MCF 10A (cell line): ENCODE measurements around the gene CNBP. TPM values are rescaled to one million over a fixed set of nuclear protein-coding genes. Genes with fewer than 3 reads are reported as not detected.
"Not testable (repeated sequence)": the region's sequence is repeated elsewhere in the genome, so short reads cannot be mapped to it uniquely, and the experiment has no call there.

ENCODE experiments used
- BruUV-seq: library from RNA; stranded (reverse); fragments of 400-500 nt; replicated peaks from 2 replicates; lab custom pipeline; 2021; lab: Mats Ljungman, UMichigan
- CTCF ChIA-PET: fragments of 300-600 bp; sonication (Branson Sonifier 250); formaldehyde crosslinking; extraction: SDS; loops from one replicate; lab custom pipeline; 2021; ENCODE audit warnings: antibody characterized with exemption, inconsistent platforms; lab: Yijun Ruan, JAX
- POLR2A ChIA-PET: fragments of 300-600, 350-650 bp; sonication (Branson Sonifier 250); formaldehyde crosslinking; extraction: SDS; loops from one replicate; lab custom pipeline; 2020; ENCODE audit warnings: antibody characterized with exemption, inconsistent platforms; lab: Yijun Ruan, JAX
- DNase-seq: peaks from one replicate; pipeline ENCODE4 v3.0.0-alpha.2; 2018; ENCODE audit not compliant: unreplicated experiment
- H3K27ac Mint-ChIP-seq: one replicate; pipeline ENCODE4 v1.8.0; 2022; ENCODE audit warnings: mild to moderate bottlenecking, low read depth, mixed read lengths; ENCODE audit not compliant: unreplicated experiment
- H3K27me3 Mint-ChIP-seq: one replicate; pipeline ENCODE4 v1.8.0; 2022; ENCODE audit warnings: mixed read lengths; ENCODE audit not compliant: insufficient read depth, unreplicated experiment
- H3K36me3 Mint-ChIP-seq: one replicate; pipeline ENCODE4 v1.8.0; 2022; ENCODE audit warnings: mild to moderate bottlenecking, moderate library complexity, mixed read lengths; ENCODE audit not compliant: insufficient read depth, unreplicated experiment
- H3K4me1 Mint-ChIP-seq: one replicate; pipeline ENCODE4 v1.8.0; 2022; ENCODE audit warnings: mixed read lengths; ENCODE audit not compliant: insufficient read depth, unreplicated experiment
- H3K4me3 Mint-ChIP-seq: one replicate; pipeline ENCODE4 v1.8.0; 2022; ENCODE audit warnings: mild to moderate bottlenecking, moderate library complexity, mixed read lengths; ENCODE audit not compliant: unreplicated experiment
- H3K9me3 Mint-ChIP-seq: one replicate; pipeline ENCODE4 v1.8.0; 2022; ENCODE audit warnings: mixed read lengths; ENCODE audit not compliant: unreplicated experiment
- intact Hi-C: fragments of 100-400 bp; cut with micrococcal nuclease; formaldehyde crosslinking; loops from 2 replicates; pipeline ENCODE4 v1.14.1; 2022
- total RNA-seq: library from RNA; stranded (reverse); gene quantifications from 2 replicates; pipeline ENCODE4 v1.2.3, GENCODE V29; 2022
- TF ChIP-seq, protein P1 (sequence below): fragments of 200-600 bp; IDR thresholded peaks from one replicate; pipeline ENCODE4 v1.8.0; 2022; ENCODE audit warnings: antibody characterized with exemption, mild to moderate bottlenecking; ENCODE audit not compliant: unreplicated experiment

The CNBP gene
- total RNA-seq, 1 experiment from 2014 or later, result 519 TPM

DNA sequence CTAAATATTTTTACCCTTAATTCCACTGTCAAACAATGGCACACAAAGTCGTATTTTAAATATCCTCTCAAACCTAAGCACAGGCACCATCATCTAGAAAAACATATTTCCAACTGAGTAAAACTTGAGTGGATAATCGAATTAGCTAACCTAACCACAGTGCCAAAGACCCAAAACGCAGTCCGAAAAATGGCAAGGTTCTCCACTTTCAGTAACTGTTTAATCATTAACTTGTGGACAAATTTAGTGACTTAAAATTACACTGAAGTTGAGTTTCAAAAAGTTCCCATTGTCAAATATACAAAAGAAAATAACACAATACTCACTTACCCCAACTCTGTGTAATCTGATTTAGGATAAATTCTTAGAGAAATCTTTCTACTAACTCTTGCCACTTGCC lies 10.0 kb downstream of the CNBP start:
- Mint-ChIP-seq H3K27me3 (no peaks in the 10 kb centered on the region), H3K27ac (no peak overlapping the region), H3K4me1 (peaks cover 15% of the 10 kb centered on the region), H3K4me3 (no peak overlapping the region), H3K9me3 (no peaks in the 10 kb centered on the region), H3K36me3 (peaks cover 72% of the 10 kb centered on the region)
- intact Hi-C loops, result no loop called here
- ChIA-PET CTCF (no interaction called here), POLR2A (interaction anchor here (0.7 to 1.6 kb wide), 2 partner anchors 12 to 52 kb away, joined by 3 read pairs; no protein-coding TSS in a partner anchor)
- no TSS peak for BruUV-seq
- no peak for DNase-seq
- TF ChIP-seq, protein P1, sequence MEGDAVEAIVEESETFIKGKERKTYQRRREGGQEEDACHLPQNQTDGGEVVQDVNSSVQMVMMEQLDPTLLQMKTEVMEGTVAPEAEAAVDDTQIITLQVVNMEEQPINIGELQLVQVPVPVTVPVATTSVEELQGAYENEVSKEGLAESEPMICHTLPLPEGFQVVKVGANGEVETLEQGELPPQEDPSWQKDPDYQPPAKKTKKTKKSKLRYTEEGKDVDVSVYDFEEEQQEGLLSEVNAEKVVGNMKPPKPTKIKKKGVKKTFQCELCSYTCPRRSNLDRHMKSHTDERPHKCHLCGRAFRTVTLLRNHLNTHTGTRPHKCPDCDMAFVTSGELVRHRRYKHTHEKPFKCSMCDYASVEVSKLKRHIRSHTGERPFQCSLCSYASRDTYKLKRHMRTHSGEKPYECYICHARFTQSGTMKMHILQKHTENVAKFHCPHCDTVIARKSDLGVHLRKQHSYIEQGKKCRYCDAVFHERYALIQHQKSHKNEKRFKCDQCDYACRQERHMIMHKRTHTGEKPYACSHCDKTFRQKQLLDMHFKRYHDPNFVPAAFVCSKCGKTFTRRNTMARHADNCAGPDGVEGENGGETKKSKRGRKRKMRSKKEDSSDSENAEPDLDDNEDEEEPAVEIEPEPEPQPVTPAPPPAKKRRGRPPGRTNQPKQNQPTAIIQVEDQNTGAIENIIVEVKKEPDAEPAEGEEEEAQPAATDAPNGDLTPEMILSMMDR, result no peak

DNA sequence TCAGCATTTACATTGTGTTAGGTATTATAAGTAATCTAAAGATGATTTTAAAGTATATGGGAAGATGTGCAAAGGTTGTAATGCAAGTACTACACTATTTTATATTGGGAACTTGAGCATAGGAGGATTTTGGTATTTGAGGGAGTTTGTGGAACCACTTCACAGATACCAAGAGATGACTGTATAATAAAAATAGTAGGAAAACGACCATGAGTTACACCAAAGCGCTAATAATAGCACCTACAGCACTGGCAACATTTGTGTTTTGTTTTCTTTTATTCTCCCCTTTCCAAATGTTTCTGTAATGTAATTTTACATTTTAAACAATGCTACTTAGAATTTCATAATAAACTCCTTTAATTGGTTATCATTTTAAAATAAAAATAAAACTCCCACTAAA lies 10.5 kb downstream of the CNBP start:
- intact Hi-C loops, result no loop called here
- H3K9me3 Mint-ChIP-seq, result no peaks in the 10 kb centered on the region
- H3K4me3 Mint-ChIP-seq, result no peak overlapping the region
- no peak for DNase-seq
- H3K27ac Mint-ChIP-seq, result no peak overlapping the region
- H3K4me1 Mint-ChIP-seq, result peaks cover 15% of the 10 kb centered on the region
- peaks cover 72% of the 10 kb centered on the region for H3K36me3 Mint-ChIP-seq
- H3K27me3 Mint-ChIP-seq, result no peaks in the 10 kb centered on the region
- ChIA-PET CTCF (interaction anchor here (0.6 kb wide), 1 partner anchor 120 kb away, joined by 3 read pairs; no protein-coding TSS in a partner anchor), POLR2A (interaction anchor here (0.9 to 4.2 kb wide), 6 partner anchors 9 to 73 kb away, joined by 3 to 22 read pairs (median 4); partner anchors contain the start of gene CNBP)
- TF ChIP-seq, protein P1, result no peak
- BruUV-seq, result no TSS peak

DNA sequence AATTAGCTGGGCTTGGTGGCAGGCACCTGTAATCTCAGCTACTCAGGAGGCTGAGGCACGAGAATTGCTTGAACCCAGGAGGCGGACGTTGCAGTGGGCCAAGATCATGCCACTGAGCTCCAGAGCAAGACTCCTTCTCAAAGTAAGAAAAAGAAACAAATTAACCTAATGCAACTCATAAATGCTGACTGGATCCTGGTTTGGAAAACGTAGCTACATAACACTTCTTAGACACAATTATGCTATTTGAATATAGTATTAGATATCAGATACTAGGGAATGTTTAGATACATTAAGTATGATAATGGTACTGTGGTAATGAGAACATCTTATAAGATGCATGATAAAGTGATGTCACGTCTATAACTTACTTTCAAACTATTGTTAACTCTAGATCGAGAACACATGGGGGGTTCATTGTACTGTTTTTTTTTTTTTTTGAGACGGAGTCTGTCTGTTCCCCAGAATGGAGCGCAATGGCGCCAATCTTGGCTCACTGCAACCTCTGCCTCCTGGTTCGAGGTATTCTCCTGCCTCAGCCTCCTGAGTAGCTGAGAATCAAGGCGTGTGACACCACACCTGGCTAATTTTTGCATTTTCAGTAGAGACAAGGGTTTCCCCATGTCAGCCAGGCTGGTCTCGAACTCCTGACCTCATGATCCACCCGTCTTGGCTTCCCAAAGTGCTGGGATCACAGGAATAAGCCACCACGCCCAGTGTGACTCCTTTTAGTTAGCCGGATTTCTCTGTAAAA lies 16.9 kb downstream of the CNBP start:
- peaks cover 97% of the 10 kb centered on the region for H3K36me3 Mint-ChIP-seq
- CTCF ChIA-PET, result interaction anchor here (0.6 to 6.4 kb wide), 4 partner anchors 32 to 197 kb away, joined by 3 to 50 read pairs (median 6); no protein-coding TSS in a partner anchor
- intact Hi-C loops, result no loop called here

DNA sequence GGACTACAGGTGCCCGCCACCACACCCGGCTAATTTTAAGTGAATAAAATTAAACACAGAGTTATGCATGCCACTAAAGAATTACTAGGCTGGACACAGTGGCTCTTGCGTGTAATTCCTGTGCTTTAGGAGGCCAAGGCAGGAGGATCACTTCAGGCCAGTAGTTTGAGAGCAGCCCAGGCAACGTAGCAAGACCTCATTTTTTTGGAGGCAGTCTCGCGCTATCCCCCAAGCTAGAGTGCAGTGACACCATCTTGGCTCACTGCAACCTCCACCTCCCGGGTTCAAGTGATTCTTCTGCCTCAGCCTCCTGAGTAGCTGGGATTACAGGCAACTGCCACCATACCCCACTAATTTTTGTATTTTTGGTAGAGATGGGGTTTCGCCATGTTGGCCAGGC lies 18.1 kb downstream of the CNBP start:
- H3K27ac Mint-ChIP-seq, H3K9me3 Mint-ChIP-seq, BruUV-seq, intact Hi-C loops, DNase-seq, H3K27me3 Mint-ChIP-seq, H3K4me3 Mint-ChIP-seq: not testable (repeated sequence)
- Mint-ChIP-seq H3K36me3 (peaks cover 95% of the 10 kb centered on the region), H3K4me1 (peaks cover 17% of the 10 kb centered on the region)
- ChIA-PET CTCF (interaction anchor here (0.6 to 6.4 kb wide), 4 partner anchors 21 to 196 kb away, joined by 4 to 50 read pairs (median 7); no protein-coding TSS in a partner anchor), POLR2A (interaction anchor here (0.7 to 2.0 kb wide), 6 partner anchors 15 to 666 kb away, joined by 3 to 10 read pairs (median 4); partner anchors contain the start of gene CNBP)

More for the DNA sequence above, 16.9 kb downstream of the CNBP start:
- no peak for DNase-seq
- Mint-ChIP-seq H3K9me3 (no peaks in the 10 kb centered on the region), H3K27ac (no peak overlapping the region), H3K4me3 (no peak overlapping the region), H3K27me3 (no peaks in the 10 kb centered on the region), H3K4me1 (peaks cover 17% of the 10 kb centered on the region)
- BruUV-seq, result no TSS peak
- POLR2A ChIA-PET, result interaction anchor here (1.1 to 2.0 kb wide), 4 partner anchors 13 to 29 kb away, joined by 3 to 10 read pairs (median 6); partner anchors contain the start of gene CNBP
- TF ChIP-seq, protein P1, result no peak
